NCI-H748 (cell line): Measurements from ENCODE around the gene CLEC4M.
A peak's percentile ranks its signal among the peaks of the same experiment; 100 is the strongest.
"Not testable (repeated sequence)": the region's sequence is repeated elsewhere in the genome, so short reads cannot be mapped to it uniquely, and the experiment has no call there.

Experiments used
- DNase-seq: peaks from one replicate; lab custom pipeline; 2025; ENCODE audit not compliant: unreplicated experiment; lab: John Stamatoyannopoulos, UW

The CLEC4M gene

GRCh38 chr19:7769171-7769570 is 6.1 kb downstream of the CLEC4M start:
- DNase-seq: no peak

DNA sequence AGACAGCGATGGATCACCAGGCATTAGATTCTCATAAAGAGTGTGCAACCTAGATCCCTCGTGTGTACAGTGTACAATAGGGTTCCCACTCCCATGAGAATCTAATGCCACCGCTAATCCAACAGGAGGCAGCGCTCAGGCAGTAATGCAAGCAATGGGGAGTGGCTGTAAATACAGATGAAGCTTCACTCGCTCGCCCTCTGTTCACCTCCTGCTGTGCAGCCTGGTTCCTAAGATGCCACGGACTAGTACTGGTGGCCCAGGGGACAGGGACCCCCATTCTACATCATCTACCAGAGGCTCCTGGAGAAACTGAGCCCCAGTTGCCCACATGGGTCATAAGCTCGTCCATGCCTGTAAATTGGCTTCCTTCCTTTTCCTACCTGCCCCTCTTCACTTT is 8.0 kb downstream of the CLEC4M start:
- peak; percentile 16 for DNase-seq

- DNase-seq: no peak
Observed at GRCh38 chr19:7772752-7773291, 9.8 kb downstream of the CLEC4M start.

GRCh38 chr19:7773841-7774240 is 10.8 kb downstream of the CLEC4M start:
- DNase-seq: no peak

DNA sequence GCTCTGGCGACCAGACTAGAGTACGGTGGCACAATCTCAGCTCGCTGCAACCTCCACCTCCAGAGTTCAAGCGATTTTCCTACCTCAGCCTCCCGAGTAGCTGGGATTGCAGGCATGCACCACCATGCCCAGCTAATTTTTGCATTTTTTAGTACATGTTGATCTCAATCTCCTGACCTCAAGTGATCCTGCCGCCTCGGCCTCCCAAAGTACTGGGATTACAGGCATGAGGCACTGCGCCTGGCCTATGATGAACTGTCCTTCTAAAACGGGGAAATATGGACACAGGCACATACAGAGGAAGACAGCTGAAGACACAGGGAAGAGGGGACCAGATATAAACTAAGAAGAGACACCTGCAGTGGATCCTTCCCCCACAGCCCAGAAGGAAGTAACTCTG is 12.7 kb downstream of the CLEC4M start:
- no peak for DNase-seq

DNA sequence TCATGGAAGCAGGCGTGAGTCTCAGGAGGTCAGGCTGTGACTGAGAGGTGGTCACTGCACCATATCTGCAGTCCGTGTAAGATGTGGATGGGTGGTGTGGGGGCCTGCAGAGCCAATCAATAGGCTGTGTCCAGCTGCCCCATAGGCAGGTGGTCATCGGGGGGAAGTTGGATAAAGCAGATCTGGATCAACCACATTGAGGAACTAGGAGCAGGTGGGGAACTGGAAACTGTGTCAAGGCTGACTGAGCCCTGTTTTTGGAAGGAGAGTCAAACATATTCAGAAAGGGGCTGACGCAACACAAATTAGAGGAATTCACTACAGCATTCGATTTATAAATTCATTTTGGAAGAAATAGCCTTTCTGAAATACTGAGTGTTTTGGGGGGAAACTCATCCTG is 15.0 kb downstream of the CLEC4M start:
- no peak for DNase-seq

DNA sequence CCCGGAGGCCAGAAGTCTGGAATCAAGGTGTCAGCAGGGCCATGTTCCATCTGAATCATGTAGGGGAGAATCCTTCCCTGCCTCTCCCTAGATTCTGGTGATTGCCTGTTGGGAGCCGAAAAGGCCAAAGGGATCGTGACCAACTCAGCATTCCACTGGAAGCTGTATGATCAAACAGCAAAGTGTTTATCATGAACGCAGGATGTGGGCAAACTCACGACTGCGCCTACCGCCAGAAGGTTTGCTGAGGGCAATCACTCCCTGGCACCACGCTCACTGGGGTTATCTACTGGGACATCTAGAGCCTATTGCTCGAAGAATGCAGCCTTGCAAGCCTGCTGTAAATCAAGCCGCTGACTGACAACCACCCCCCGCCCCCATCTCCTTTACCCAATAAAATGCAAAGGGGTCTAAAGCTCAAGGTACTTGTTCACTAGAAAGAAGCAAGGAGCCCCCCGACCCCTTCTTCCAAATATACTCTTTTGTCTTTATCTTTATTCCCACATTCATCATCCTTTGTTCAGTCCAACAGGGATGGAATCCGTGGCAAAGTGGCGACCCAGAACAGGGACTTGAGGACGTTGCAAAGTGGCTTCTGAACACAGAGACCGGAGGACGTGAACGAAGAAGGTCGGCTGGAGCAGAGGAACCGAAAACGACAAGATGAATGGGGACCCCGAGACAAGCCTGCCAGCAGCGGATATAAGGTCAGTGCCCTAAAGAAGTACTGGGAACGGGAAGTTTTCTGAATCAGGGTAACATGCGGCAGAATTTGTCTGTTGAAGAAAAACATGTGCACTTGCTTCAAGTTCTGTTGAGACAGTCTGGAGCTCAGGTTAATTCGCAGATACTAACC is 16.8 kb downstream of the CLEC4M start:
- no peak for DNase-seq

DNA sequence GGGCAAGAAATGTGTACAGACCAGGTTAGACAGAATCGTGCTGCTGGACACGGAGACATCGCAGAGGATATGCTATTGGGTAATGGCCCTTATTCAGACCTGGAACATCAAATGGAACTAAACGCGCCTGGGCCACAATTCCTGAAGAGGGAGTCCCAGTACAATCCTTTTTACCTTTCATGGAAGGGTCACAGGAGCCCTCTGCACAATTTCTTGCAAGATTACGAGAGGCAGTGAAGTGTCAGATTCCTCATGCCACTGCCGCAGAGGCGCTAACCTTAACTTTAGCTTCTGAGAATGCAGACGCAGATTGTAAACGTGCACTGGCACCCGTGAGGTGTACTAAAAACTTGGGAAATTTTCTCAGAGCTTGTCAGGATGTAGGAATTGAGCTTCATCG is 18.1 kb downstream of the CLEC4M start:
- no peak for DNase-seq

DNA sequence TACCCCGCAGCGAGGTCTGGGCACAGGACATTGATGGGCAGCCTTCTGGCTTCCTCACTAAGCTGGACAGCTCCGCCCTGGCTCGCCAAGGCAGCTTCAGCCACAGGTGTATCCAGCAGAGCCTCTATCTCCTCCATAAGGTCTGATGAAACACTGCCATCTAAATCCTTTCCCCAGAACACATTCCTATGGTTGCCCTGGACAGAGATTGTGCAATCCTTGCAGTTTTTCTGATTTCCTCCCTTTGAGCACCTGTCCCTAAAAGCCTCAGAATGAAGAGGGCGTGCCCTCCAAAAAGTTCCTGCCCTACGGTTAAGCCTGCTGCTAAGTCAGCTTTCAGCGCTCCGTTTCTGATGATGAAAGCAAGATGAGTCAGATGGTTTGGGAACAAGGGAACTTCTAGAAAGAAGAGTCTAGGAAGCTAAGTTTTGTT is 21.0 kb downstream of the CLEC4M start:
- no peak for DNase-seq

DNA sequence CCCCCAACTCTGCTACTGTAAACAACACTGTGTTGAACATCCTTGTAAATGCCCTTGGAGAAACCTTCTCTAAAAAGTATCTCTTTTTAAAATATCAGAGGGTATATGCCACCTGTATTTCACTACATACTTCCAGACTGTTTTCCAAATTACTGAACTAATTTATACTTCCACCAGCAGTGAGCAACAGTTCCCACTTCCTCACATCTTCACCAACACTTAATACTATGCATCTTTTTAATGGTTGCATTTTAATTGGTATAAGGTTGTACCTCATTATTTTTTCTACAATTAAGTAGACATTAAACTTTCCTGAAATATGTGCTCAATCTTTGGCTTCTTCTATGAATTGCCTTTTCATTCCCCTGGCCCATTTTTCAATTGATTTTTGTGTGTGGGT is 21.8 kb downstream of the CLEC4M start:
- no peak for DNase-seq

DNA sequence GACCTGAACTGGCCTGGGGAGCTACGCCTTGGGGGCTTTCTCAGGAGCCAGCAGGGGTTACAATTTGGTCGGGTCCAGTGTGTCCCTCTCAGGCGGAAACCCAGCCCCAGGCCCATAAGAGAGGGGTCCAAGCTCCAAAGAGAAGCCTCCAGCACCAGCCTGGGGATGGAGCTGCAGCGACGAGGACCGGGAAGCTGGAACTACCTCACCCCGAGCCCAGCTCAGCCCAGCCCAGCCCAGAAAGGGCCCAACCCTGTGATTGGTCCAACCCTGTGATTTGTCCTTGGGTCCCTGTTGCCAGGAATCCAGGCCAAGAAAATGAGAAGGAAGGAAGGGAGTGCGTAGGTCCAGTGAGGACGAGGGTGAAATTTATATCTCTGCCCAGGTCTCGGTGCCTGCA is 24.1 kb downstream of the CLEC4M start:
- no peak for DNase-seq

GRCh38 chr19:7787602-7788177 is 24.6 kb downstream of the CLEC4M start:
- no peak for DNase-seq

DNA sequence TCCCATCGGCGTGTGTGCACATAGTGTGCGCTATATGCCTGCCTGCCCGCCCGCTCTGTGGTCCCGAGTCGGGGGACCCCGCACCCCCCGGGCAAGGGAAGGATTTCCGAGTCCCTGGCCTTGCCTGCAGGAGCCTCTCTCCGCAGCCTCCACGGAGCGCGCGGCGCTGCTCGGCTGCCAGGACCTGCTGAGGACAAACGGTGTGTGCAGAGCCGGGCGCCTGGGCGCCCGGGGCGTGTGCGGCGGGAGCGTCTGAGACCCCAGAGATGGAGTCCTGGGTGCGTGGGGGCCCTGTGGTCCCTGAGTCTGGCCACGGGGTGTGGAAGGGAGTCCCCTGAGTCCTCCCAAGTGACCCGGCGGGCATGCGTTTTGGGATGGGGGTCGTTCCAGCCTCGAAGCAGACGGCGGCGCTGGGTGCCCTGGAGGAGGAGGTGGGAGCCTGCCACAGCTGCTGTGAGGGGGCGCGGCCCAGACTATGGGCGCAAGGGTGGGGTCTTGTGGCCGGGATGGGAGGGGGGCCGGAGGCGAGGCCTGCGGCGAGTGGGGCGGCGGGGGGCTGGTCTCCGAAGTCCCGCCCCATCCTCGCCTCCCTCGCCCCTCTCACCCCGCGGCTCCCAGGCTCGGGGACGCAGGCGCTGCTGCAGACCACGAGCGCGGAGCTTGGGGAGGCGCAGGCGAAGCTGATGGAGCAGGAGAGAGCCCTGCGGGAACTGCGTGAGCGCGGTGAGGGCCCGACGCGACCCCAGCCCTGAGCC is 25.3 kb downstream of the CLEC4M start:
- no peak for DNase-seq

- no peak for DNase-seq
Observed at GRCh38 chr19:7788933-7789323, 25.9 kb downstream of the CLEC4M start.

GRCh38 chr19:7789447-7789846 is 26.4 kb downstream of the CLEC4M start:
- no peak for DNase-seq

- DNase-seq: no peak
Observed at GRCh38 chr19:7790416-7790815, 27.4 kb downstream of the CLEC4M start.

GRCh38 chr19:7792281-7792680 is 29.2 kb downstream of the CLEC4M start:
- no peak for DNase-seq

- DNase-seq: not testable (repeated sequence)
Observed at GRCh38 chr19:7792701-7793100, 29.7 kb downstream of the CLEC4M start.

GRCh38 chr19:7793493-7793892 is 30.4 kb downstream of the CLEC4M start:
- no peak for DNase-seq

- peak; percentile 92 for DNase-seq
Observed at GRCh38 chr19:7795555-7796161, 32.6 kb downstream of the CLEC4M start.

DNA sequence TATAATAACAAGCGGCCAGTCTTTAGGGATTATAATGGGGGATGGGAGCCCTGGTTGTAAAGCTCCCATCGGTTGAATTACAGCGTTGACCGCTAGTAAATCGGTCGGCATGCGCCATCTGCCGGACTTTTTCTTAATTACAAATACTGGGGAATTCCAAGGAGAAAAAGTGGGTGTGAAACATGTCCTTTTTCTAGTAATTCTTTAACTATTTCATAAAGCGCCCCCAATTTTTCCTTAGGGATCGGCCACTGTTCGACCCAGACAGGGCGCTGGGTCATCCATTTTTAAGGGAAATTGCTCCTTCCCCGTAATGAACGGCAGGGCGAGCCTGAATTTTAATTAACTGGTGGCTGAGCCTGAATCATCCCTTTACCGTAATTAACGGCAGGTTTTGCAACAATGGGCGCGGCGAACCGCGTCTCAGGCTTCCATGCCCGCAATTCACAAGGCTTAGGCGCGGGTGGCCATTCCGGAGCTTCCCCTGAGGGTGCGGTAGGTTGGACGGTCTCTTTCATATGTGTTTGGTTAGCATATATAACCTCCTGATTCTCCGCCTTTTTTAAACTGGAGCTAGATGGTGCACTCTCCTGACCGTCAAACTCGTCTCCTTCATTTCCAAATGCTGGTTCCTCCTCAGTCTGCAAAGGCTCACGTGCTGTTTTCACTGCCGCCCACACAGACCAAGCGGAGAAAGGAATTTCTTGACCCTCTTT is 36.8 kb downstream of the CLEC4M start:
- peak; percentile 74 for DNase-seq
